Choroid plexus epithelial cell (primary cell): ENCODE data around the gene PSMA2.

Experiments used
- DNase-seq: peaks from one replicate; pipeline ENCODE4 v3.0.0-alpha.2; 2010; ENCODE audit warnings: low read depth
- H3K4me3 ChIP-seq: 2 replicates; pipeline ENCODE4 v1.5.1; 2011; ENCODE audit warnings: low read depth, mild to moderate bottlenecking, control low read depth, low read length, moderate library complexity
- TF ChIP-seq, protein P1 (sequence below): conservative IDR thresholded peaks from 2 replicates; pipeline ENCODE4 v1.5.1; 2011; ENCODE audit warnings: low read depth, mild to moderate bottlenecking, control low read depth, inconsistent platforms, low read length, moderate library complexity

Gene PSMA2

GRCh38 chr7:42972699-42973500 is 40.9 kb upstream of the PSMA2 start:
- DNase-seq = peak; percentile 100
- TF ChIP-seq, protein P1, sequence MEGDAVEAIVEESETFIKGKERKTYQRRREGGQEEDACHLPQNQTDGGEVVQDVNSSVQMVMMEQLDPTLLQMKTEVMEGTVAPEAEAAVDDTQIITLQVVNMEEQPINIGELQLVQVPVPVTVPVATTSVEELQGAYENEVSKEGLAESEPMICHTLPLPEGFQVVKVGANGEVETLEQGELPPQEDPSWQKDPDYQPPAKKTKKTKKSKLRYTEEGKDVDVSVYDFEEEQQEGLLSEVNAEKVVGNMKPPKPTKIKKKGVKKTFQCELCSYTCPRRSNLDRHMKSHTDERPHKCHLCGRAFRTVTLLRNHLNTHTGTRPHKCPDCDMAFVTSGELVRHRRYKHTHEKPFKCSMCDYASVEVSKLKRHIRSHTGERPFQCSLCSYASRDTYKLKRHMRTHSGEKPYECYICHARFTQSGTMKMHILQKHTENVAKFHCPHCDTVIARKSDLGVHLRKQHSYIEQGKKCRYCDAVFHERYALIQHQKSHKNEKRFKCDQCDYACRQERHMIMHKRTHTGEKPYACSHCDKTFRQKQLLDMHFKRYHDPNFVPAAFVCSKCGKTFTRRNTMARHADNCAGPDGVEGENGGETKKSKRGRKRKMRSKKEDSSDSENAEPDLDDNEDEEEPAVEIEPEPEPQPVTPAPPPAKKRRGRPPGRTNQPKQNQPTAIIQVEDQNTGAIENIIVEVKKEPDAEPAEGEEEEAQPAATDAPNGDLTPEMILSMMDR = no peak
- H3K4me3 ChIP-seq = no peak overlapping the region

GRCh38 chr7:42967391-42967790 is 35.4 kb upstream of the PSMA2 start:
- H3K4me3 ChIP-seq = no peak overlapping the region
- no peak for DNase-seq
- TF ChIP-seq, protein P1 = no peak

DNA sequence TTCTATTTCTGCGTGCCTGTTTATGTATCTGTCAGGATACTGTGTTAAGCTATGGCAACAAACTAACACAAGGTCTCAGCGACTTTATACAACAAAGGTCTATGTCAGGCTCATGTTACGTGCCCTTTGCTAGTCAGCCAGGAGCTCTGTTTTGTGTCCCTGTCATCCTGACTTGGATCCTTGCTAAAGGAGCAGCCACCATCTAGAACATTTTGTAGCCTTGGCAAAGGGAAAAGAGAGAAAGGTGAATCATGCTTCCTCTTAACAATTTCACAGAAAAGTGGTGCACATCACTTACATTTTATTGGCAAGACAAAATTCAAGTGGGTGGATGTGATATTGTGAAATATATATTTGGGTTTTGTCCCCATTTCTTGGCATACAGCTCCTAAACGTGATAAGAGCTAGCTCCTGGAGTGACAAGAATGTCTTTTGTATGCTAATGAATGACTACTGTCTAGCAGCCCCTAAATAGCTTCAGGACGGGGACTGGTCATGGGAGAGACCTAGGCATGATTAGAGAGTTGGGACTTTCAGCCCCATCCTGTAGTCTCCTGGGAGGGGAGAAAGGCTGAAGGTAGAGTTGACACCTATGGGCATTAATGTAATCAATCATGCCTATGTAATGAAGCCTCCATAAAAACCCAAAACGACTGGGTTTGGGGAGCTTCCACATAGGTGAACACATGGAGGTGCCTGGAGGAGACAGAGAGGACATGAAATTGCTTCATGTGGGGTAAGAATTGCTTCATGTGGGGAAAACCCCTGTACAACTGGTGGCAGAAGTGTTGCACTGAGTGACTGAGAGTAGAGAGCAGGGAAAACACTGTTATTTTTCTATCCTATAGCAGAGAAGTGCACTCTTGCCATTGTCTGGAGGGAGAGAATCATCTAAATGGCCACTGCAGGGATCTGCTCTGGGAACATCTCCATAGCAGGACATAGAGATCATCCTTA is 33.2 kb upstream of the PSMA2 start:
- H3K4me3 ChIP-seq = no peak overlapping the region
- DNase-seq = no peak
- TF ChIP-seq, protein P1 = no peak

- no peak overlapping the region for H3K4me3 ChIP-seq
- TF ChIP-seq, protein P1 = no peak
- no peak for DNase-seq
Observed at GRCh38 chr7:42964293-42964692, 32.3 kb upstream of the PSMA2 start.

DNA sequence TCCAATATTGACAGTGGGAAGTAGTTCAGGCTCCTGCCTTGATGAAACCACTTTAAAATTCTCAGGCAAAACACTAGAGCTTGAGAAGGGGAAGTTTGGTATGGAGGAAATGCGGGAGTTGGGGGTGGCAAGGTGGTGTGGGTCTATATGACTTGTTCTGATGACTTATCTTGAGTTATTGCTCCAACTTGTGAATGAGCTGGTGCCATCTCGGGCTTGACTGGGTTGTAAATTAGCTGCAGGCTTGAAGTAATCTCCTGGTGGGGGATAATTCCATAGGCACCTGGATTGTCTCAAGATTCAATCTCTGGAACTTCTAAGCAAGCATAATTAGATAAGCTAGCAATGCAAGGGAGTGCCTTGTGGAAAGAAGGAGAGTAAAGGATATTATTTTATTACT is 29.2 kb upstream of the PSMA2 start:
- no peak overlapping the region for H3K4me3 ChIP-seq
- TF ChIP-seq, protein P1 = no peak
- DNase-seq = no peak

GRCh38 chr7:42960762-42961161 is 28.8 kb upstream of the PSMA2 start:
- TF ChIP-seq, protein P1 = no peak
- no peak overlapping the region for H3K4me3 ChIP-seq
- no peak for DNase-seq
